ENCODE results near the gene CASTOR2. TPM values are rescaled to one million over a fixed set of nuclear protein-coding genes. Genes with fewer than 3 reads are reported as not detected.
"Not testable (repeated sequence)": the region's sequence is repeated elsewhere in the genome, so short reads cannot be mapped to it uniquely, and the experiment has no call there.

Gene CASTOR2
- total RNA-seq, 6 experiments from 2014 or later, result 20.0 to 26.1 (median 23.2) TPM

DNA sequence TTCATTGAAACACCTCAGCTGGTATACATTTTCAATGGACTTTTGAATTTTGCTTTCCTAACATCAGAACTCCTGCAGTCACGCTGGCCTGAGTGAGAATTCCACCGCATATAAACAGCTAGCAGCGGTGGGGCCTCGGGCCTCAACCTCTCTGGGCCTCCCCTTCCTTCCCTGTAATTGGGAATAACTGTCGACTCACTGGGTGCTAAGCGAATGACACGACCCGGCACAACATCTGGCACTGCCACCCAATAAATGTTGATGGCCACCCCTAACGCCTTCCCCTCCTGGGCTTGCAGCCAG lies 108.4 kb downstream of the CASTOR2 start:
- TF ChIP-seq, protein P1, sequence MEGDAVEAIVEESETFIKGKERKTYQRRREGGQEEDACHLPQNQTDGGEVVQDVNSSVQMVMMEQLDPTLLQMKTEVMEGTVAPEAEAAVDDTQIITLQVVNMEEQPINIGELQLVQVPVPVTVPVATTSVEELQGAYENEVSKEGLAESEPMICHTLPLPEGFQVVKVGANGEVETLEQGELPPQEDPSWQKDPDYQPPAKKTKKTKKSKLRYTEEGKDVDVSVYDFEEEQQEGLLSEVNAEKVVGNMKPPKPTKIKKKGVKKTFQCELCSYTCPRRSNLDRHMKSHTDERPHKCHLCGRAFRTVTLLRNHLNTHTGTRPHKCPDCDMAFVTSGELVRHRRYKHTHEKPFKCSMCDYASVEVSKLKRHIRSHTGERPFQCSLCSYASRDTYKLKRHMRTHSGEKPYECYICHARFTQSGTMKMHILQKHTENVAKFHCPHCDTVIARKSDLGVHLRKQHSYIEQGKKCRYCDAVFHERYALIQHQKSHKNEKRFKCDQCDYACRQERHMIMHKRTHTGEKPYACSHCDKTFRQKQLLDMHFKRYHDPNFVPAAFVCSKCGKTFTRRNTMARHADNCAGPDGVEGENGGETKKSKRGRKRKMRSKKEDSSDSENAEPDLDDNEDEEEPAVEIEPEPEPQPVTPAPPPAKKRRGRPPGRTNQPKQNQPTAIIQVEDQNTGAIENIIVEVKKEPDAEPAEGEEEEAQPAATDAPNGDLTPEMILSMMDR (IDR thresholded peaks at IDR 0.05), result no peak
- Mint-ChIP-seq H3K27me3 (ENCODE audit: insufficient read depth) (no peaks in the 10 kb centered on the region; the same call in 1 of the 2 replicates), H3K27ac (peak overlapping the region; percentile 96), H3K9me3 (no peaks in the 10 kb centered on the region), H3K36me3 (ENCODE audit: low read depth) (peaks cover 15% of the 10 kb centered on the region; the same call in 1 of the 2 replicates), H3K4me1 (ENCODE audit: low read depth) (0 out of 2 replicates have a peak, but pooled peaks cover 5% of the 10 kb centered on the region), H3K4me3 (peak overlapping the region; percentile 98)
- no peak for DNase-seq

DNA sequence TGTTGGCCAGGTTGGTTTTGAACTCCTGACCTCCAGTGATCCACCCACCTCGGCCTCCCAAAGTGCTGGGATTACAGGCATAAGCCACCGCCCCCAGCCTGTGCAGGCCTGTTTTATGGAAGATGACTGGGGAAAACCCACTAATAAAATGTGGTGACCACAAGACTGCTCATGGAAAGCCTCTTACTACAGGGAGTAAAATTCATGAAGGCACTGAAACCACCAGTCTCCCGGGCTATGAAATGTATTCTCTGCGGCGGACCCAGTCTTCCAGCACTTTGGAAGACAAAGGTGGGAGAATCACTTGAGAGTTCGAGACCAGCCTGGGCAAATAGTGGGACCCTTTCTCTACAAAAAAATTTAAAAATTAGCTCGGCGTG lies 109.7 kb downstream of the CASTOR2 start:
- H3K27me3 Mint-ChIP-seq (ENCODE audit: insufficient read depth); H3K4me1 Mint-ChIP-seq (ENCODE audit: low read depth); DNase-seq; H3K9me3 Mint-ChIP-seq: not testable (repeated sequence)
- Mint-ChIP-seq H3K27ac (peak overlapping the region; percentile 96), H3K4me3 (peak overlapping the region; percentile 98), H3K36me3 (ENCODE audit: low read depth) (peaks cover 15% of the 10 kb centered on the region; the same call in 1 of the 2 replicates)

Other genes with a start within 250 kb of the CASTOR2 start
- not detected for gene NCF1, start 190.7 kb upstream of the CASTOR2 start, total RNA-seq (2021; fragmentation: NEBNext Ultra II Directional; extraction: Animal tissue kit (Norgen Biotek cat#: 25700))
- gene GTF2IRD2, start 113.1 kb upstream of the CASTOR2 start, total RNA-seq (2021; fragmentation: NEBNext Ultra II Directional; extraction: Animal tissue kit (Norgen Biotek cat#: 25700)), result 1 to 10 TPM; 5.1 to 9.3 (median 6.8) TPM
- gene RCC1L, start 109.1 kb downstream of the CASTOR2 start, total RNA-seq (2021; fragmentation: NEBNext Ultra II Directional; extraction: Animal tissue kit (Norgen Biotek cat#: 25700)), result 10 to 100 TPM; 46.3 to 56.1 (median 49.2) TPM
- 10 to 100 TPM; 14.7 to 21.8 (median 18.1) TPM for gene GTF2IRD2B, start 127.9 kb downstream of the CASTOR2 start, total RNA-seq (2021; fragmentation: NEBNext Ultra II Directional; extraction: Animal tissue kit (Norgen Biotek cat#: 25700))

Measured in HFFc6 (cell line).